H1 (cell line): Measurements from ENCODE around the gene EVX2. TPM values are rescaled to one million over a fixed set of nuclear protein-coding genes. Genes with fewer than 3 reads are reported as not detected.

Experiments
- CTCF ChIA-PET: fragments of 300-600 bp; sonication (Branson Sonifier 250); formaldehyde crosslinking; loops from one replicate; lab custom pipeline; 2021; ENCODE audit not compliant: partially characterized antibody; lab: Charles Lee
- POLR2A ChIA-PET: fragments of 300-600 bp; sonication (Branson Sonifier 250); formaldehyde crosslinking; loops from one replicate; lab custom pipeline; 2021; ENCODE audit warnings: inconsistent platforms; ENCODE audit not compliant: partially characterized antibody; lab: Charles Lee
- DNase-seq, 2 experiments: peaks; one replicate each; pipeline versions ENCODE4 v3.0.0 to v3.0.0-alpha.2; 2010 to 2022; ENCODE audit warnings: low spot score in 2 of 2, low read depth in 1 of 2, mixed read lengths in 1 of 2
- FAIRE-seq: peaks from 2 replicates; lab custom pipeline; 2011; peaks lifted over from hg19 to GRCh38; lab: Jason Lieb, UNC
- H2AFZ ChIP-seq: 2 replicates; pipeline ENCODE4 v1.8.1; 2012; ENCODE audit warnings: low read length, inconsistent platforms
- H2AK5ac ChIP-seq: 2 replicates; pipeline ENCODE4 v1.6.1; 2013; ENCODE audit warnings: low read depth, low read length
- H2BK120ac ChIP-seq: replicated peaks from 2 replicates; pipeline ENCODE3; 2013; ENCODE audit warnings: low read depth, low read length, inconsistent platforms
- H2BK12ac ChIP-seq: 2 replicates; pipeline ENCODE4 v1.6.1; 2013; ENCODE audit warnings: low read depth, low read length
- H2BK15ac ChIP-seq: 2 replicates; pipeline ENCODE4 v1.6.1; 2013; ENCODE audit warnings: low read length
- H2BK20ac ChIP-seq: 2 replicates; pipeline ENCODE4 v1.6.1; 2013; ENCODE audit warnings: low read length
- H2BK5ac ChIP-seq: 2 replicates; pipeline ENCODE4 v1.6.1; 2013; ENCODE audit warnings: low read depth, low read length
- H3K14ac ChIP-seq: 2 replicates; pipeline ENCODE4 v1.6.1; 2013; ENCODE audit warnings: inconsistent platforms; ENCODE audit not compliant: insufficient read length
- H3K18ac ChIP-seq: 2 replicates; pipeline ENCODE4 v1.6.1; 2013; ENCODE audit warnings: low read length; ENCODE audit errors: extremely low read depth
- H3K23ac ChIP-seq: 2 replicates; pipeline ENCODE4 v1.6.1; 2013; ENCODE audit warnings: inconsistent platforms; ENCODE audit not compliant: insufficient read length
- H3K23me2 ChIP-seq: 2 replicates; pipeline ENCODE4 v1.6.1; 2013; ENCODE audit warnings: low read depth, low read length
- H3K27ac ChIP-seq: 2 replicates; pipeline ENCODE4 v1.6.1; 2011; ENCODE audit warnings: low read depth, low read length, inconsistent platforms
- H3K27me3 ChIP-seq, 4 experiments: replicated peaks in 1 of 4; 1 replicate in 1 of 4; 2 replicates in 3 of 4; pipeline versions ENCODE4 v1.6.1 to v1.8.1; 2011 to 2013; ENCODE audit warnings: low read length in 3 of 4, mild to moderate bottlenecking in 3 of 4, inconsistent platforms in 2 of 4, mixed read lengths in 2 of 4, moderate library complexity in 1 of 4; ENCODE audit not compliant: control insufficient read depth in 3 of 4, insufficient read depth in 3 of 4; ENCODE audit errors: extremely low read depth in 1 of 4
- H3K36me3 ChIP-seq, 4 experiments: 2 replicates each; pipeline versions ENCODE4 v1.6.1 to v1.8.1; 2011 to 2013; ENCODE audit warnings: mild to moderate bottlenecking in 4 of 4, low read length in 3 of 4, moderate library complexity in 2 of 4, control low read depth in 1 of 4, inconsistent platforms in 1 of 4; ENCODE audit not compliant: insufficient read depth in 4 of 4, control insufficient read depth in 2 of 4
- H3K4ac ChIP-seq: replicated peaks from 2 replicates; pipeline ENCODE3; 2013; ENCODE audit warnings: low read length, low read depth, mixed read lengths, inconsistent platforms; ENCODE audit not compliant: insufficient read length
- H3K4me1 ChIP-seq, 4 experiments: replicated peaks in 1 of 4; 1 replicate in 1 of 4; 2 replicates in 3 of 4; pipeline versions ENCODE4 v1.6.1 to v1.8.1; 2011 to 2013; ENCODE audit warnings: low read length in 3 of 4, inconsistent platforms in 2 of 4, mixed read lengths in 1 of 4; ENCODE audit not compliant: insufficient read depth in 4 of 4, control insufficient read depth in 3 of 4
- H3K4me2 ChIP-seq, 2 experiments: 2 replicates each; pipeline versions ENCODE4 v1.6.1 to v1.8.1; 2011 to 2013; ENCODE audit warnings: low read depth in 2 of 2, low read length in 2 of 2, control low read depth in 1 of 2, inconsistent platforms in 1 of 2, mild to moderate bottlenecking in 1 of 2; ENCODE audit not compliant: insufficient read depth in 1 of 2
- H3K4me3 ChIP-seq, 4 experiments: fragments of 200-600, 300-600 bp in 1 of 4; sonication (generic), shearing (Covaris generic), sonication (Bioruptor Twin) in 1 of 4; 2 replicates each; pipeline versions ENCODE4 v1.5.1 to v1.8.1; 2011 to 2016; ENCODE audit warnings: low read length in 4 of 4, low read depth in 3 of 4, control low read depth in 2 of 4, inconsistent platforms in 2 of 4, mild to moderate bottlenecking in 2 of 4, mixed read lengths in 1 of 4, moderate library complexity in 1 of 4; ENCODE audit not compliant: insufficient read depth in 2 of 4; ENCODE audit errors: extremely low read depth in 1 of 4
- H3K56ac ChIP-seq: replicated peaks from 2 replicates; pipeline ENCODE3; 2013; ENCODE audit warnings: low read depth, mild to moderate bottlenecking, mixed read lengths, low read length, inconsistent platforms; ENCODE audit not compliant: insufficient read length
- H3K79me1 ChIP-seq: 2 replicates; pipeline ENCODE4 v1.6.1; 2013; ENCODE audit warnings: low read depth, low read length, control low read depth
- H3K79me2 ChIP-seq, 2 experiments: 2 replicates each; pipeline versions ENCODE4 v1.6.1 to v1.8.1; 2012 to 2013; ENCODE audit warnings: low read length in 2 of 2, mild to moderate bottlenecking in 2 of 2, inconsistent platforms in 1 of 2; ENCODE audit not compliant: insufficient read depth in 2 of 2, control insufficient read depth in 1 of 2
- H3K9ac ChIP-seq, 4 experiments: replicated peaks in 1 of 4; 1 replicate in 1 of 4; 2 replicates in 3 of 4; pipeline versions ENCODE4 v1.6.1 to v1.8.1; 2011 to 2013; ENCODE audit warnings: low read depth in 3 of 4, low read length in 3 of 4, control low read depth in 2 of 4, mild to moderate bottlenecking in 2 of 4, moderate library complexity in 2 of 4, inconsistent platforms in 1 of 4; ENCODE audit errors: extremely low read depth in 1 of 4
- H3K9me3 ChIP-seq, 2 experiments: 2 replicates each; pipeline versions ENCODE4 v1.6.1 to v1.8.1; 2012 to 2013; ENCODE audit warnings: mild to moderate bottlenecking in 2 of 2, moderate library complexity in 2 of 2, control low read depth in 1 of 2, inconsistent platforms in 1 of 2, low read depth in 1 of 2, low read length in 1 of 2, mixed read lengths in 1 of 2; ENCODE audit not compliant: insufficient read depth in 2 of 2
- H4K20me1 ChIP-seq, 2 experiments: replicated peaks in 1 of 2; 2 replicates each; pipeline versions ENCODE3 to v1.8.1; 2011 to 2013; ENCODE audit warnings: inconsistent platforms in 2 of 2, low read length in 2 of 2, mild to moderate bottlenecking in 1 of 2; ENCODE audit not compliant: insufficient read depth in 2 of 2, control insufficient read depth in 1 of 2
- H4K5ac ChIP-seq: 2 replicates; pipeline ENCODE4 v1.6.1; 2013; ENCODE audit warnings: low read length, low read depth, mixed read lengths, inconsistent platforms; ENCODE audit not compliant: insufficient read length
- H4K8ac ChIP-seq: 2 replicates; pipeline ENCODE4 v1.8.0; 2013; ENCODE audit warnings: mild to moderate bottlenecking, moderate library complexity, low read length, inconsistent platforms; ENCODE audit not compliant: insufficient read depth; ENCODE audit errors: extremely low read depth
- H4K91ac ChIP-seq: replicated peaks from 2 replicates; pipeline ENCODE3; 2013; ENCODE audit warnings: low read length, mixed read lengths, inconsistent platforms; ENCODE audit not compliant: insufficient read length
- BCL11A ChIP-seq, 2 experiments: IDR thresholded peaks; one replicate each; pipeline ENCODE4 v1.6.1; 2011; ENCODE audit warnings: low read depth in 2 of 2, low read length in 2 of 2, mild to moderate bottlenecking in 2 of 2
- EZH2 ChIP-seq: fragments of 200-600 bp; sonication (generic); IDR thresholded peaks from 2 replicates; pipeline ENCODE4 v1.7.1; 2012; ENCODE audit warnings: low read depth, mild to moderate bottlenecking, moderate library complexity, low read length, inconsistent platforms; ENCODE audit not compliant: severe bottlenecking
- HDAC2 ChIP-seq, 2 experiments: fragments of 300-600 bp in 1 of 2; sonication (generic) in 1 of 2; IDR thresholded peaks; 2 replicates each; pipeline ENCODE4 v1.6.1; 2011 to 2012; ENCODE audit warnings: low read depth in 2 of 2, low read length in 2 of 2, mild to moderate bottlenecking in 2 of 2, moderate library complexity in 2 of 2, borderline replicate concordance in 1 of 2, inconsistent platforms in 1 of 2
- HDAC6 ChIP-seq: IDR thresholded peaks from one replicate; pipeline ENCODE4 v1.7.1; 2012; ENCODE audit warnings: low read depth, mild to moderate bottlenecking, inconsistent platforms, low read length, moderate library complexity
- TEAD4 ChIP-seq: IDR thresholded peaks from 2 replicates; pipeline ENCODE4 v1.6.1; 2012; ENCODE audit warnings: low read depth, low read length, inconsistent platforms, mixed read lengths
- WGBS, 2 experiments: shearing (Covaris generic) in 1 of 2; methylation state at CpG; one replicate each; pipeline versions ENCODE4 v1.1.6 to v1.1.7; 2013 to 2015; ENCODE audit warnings: low lambda C conversion rate in 2 of 2, mixed read lengths in 2 of 2, inconsistent platforms in 1 of 2, low coverage in 1 of 2, missing lambda C conversion rate in 1 of 2; ENCODE audit not compliant: insufficient replicate concordance in 2 of 2, insufficient coverage in 1 of 2, insufficient read length in 1 of 2; ENCODE audit errors: extremely low coverage in 1 of 2, missing lambda C conversion rate in 1 of 2; 5-methylcytosine and 5-hydroxymethylcytosine counted together
- polyA plus RNA-seq, 7 experiments: library from polyadenylated mRNA; depleted of rRNA in 3 of 7; stranded (reverse) in 5 of 7; unstranded in 2 of 7; fragments of >200 nt in 5 of 7; fragments of 200-250 nt in 2 of 7; gene quantifications; 1 replicate in 5 of 7; 2 replicates in 1 of 7; 4 replicates in 1 of 7; pipeline versions ENCODE4 v1.2.1 to v1.2.3, GENCODE V29; 2011 to 2013; ENCODE audit warnings: missing spikeins in 2 of 7, mixed read lengths in 2 of 7
- total RNA-seq: library from RNA; stranded (reverse); fragmentation: NEBNext Ultra II Directional; extraction: Animal tissue kit (Norgen Biotek cat#: 25700); gene quantifications from 2 replicates; pipeline ENCODE4 v1.2.1, GENCODE V29; 2021

The EVX2 gene
- total and polyA plus RNA-seq, 2 of the 8 experiments (the other 6 are each of a cell fraction or from before 2014, with no cell fraction given) = not detected

GRCh38 chr2:176130147-176130956 is 46.6 kb upstream of the EVX2 start:
- H3K23ac ChIP-seq = no peak overlapping the region
- no peak overlapping the region for H2AFZ ChIP-seq
- CTCF ChIA-PET = interaction anchor here (0.6 to 4.5 kb wide), 14 partner anchors 9 to 1018 kb away, joined by 3 to 30 read pairs (median 4); no protein-coding TSS in a partner anchor
- H3K18ac ChIP-seq = no peak overlapping the region
- H3K4me1 ChIP-seq = peaks cover 0 to 11% (median 5%) of the 10 kb centered on the region in 4 experiments; a peak in 6 of 7 replicates
- peak overlapping the region; percentile 56 to 70 for H3K4me2 ChIP-seq
- H2BK15ac ChIP-seq = no peak overlapping the region
- peak overlapping the region in 2 of 4 experiments; percentile 11 to 24; a peak in 2 of 8 replicates for H3K4me3 ChIP-seq
- no peak overlapping the region for H2BK12ac ChIP-seq
- no peak overlapping the region for H4K5ac ChIP-seq
- H3K9me3 ChIP-seq = no peaks in the 10 kb centered on the region
- H3K56ac ChIP-seq = no peak overlapping the region
- H4K8ac ChIP-seq = no peak overlapping the region
- H3K36me3 ChIP-seq = peaks cover 0 to 17% (median 0%) of the 10 kb centered on the region in 4 experiments; a peak in 1 of 8 replicates
- no peak overlapping the region for H2BK20ac ChIP-seq
- POLR2A ChIA-PET = interaction anchor here (0.7 to 1.2 kb wide), 2 partner anchors 26 to 1856 kb away, joined by 3 to 4 read pairs; no protein-coding TSS in a partner anchor
- no peak overlapping the region for H3K9ac ChIP-seq
- no peak overlapping the region for H4K91ac ChIP-seq
- peaks cover 15 to 27% of the 10 kb centered on the region in 2 experiments for H4K20me1 ChIP-seq
- H3K14ac ChIP-seq = no peak overlapping the region
- H3K79me1 ChIP-seq = no peaks in the 10 kb centered on the region
- no peak overlapping the region for H3K4ac ChIP-seq
- no peaks in the 10 kb centered on the region for H3K79me2 ChIP-seq
- no peak overlapping the region for H3K27ac ChIP-seq
- FAIRE-seq (no peak), DNase-seq (peak in 1 of 2 experiments; percentile 63)
- H3K27me3 ChIP-seq = peaks cover 94 to 100% (median 98%) of the 10 kb centered on the region in 4 experiments
- H3K23me2 ChIP-seq = no peaks in the 10 kb centered on the region; the same call in 1 of the 2 replicates
- no peak overlapping the region for H2BK5ac ChIP-seq
- H2BK120ac ChIP-seq = no peak overlapping the region
- H2AK5ac ChIP-seq = no peak overlapping the region
- 2% methylated on average over 32 of the region's 100 CpGs; no CpG with 5 or more reads in 1 of the 2 experiments for WGBS, 2 experiments
- TF ChIP-seq HDAC2 (IDR thresholded peaks at IDR 0.05; ENCODE audit: borderline replicate concordance in 1 of 2, low read depth in 2 of 2, low read length in 2 of 2) = no peak
- no peak for TF ChIP-seq HDAC6
- no peak for TF ChIP-seq TEAD4
- TF ChIP-seq EZH2 = peak; percentile 97
- no peak for TF ChIP-seq BCL11A (IDR thresholded peaks at IDR 0.05; ENCODE audit: low read depth in 2 of 2, low read length in 2 of 2)
